ENCODE results near the gene CHI3L1. TPM values are rescaled to one million over a fixed set of nuclear protein-coding genes. Genes with fewer than 3 reads are reported as not detected.

CHI3L1 gene
- total RNA-seq, 1 donor from 2014 or later = not detected

DNA sequence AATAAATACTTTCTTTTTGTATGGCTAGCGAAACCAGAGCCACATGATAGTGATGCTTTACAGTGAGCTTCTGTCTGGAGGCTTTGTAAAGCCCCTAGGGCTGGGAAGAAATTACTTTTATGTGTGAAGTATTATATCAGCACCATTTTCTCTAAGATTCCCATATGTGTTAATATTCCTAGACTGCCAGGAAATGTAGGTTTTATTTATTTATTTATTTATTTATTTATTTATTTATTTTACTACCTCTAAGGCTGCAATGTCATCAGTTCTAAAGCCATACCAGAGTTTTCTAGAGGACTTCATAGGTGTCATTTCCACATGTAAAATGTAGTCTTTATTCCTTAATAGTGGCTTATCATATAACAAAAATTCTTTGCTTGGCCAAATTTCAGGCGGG is 4.4 kb upstream of the CHI3L1 start:
- Mint-ChIP-seq H3K27me3 (ENCODE audit: low read depth) (peaks cover 15% of the 10 kb centered on the region), H3K4me3 (ENCODE audit: unreplicated experiment) (no peak overlapping the region), H3K27ac (ENCODE audit: unreplicated experiment) (no peak overlapping the region), H3K4me1 (ENCODE audit: low read depth) (peaks cover 4% of the 10 kb centered on the region), H3K9me3 (ENCODE audit: low read depth) (no peaks in the 10 kb centered on the region), H3K36me3 (ENCODE audit: low read depth) (no peaks in the 10 kb centered on the region)
- TF ChIP-seq, protein P1, sequence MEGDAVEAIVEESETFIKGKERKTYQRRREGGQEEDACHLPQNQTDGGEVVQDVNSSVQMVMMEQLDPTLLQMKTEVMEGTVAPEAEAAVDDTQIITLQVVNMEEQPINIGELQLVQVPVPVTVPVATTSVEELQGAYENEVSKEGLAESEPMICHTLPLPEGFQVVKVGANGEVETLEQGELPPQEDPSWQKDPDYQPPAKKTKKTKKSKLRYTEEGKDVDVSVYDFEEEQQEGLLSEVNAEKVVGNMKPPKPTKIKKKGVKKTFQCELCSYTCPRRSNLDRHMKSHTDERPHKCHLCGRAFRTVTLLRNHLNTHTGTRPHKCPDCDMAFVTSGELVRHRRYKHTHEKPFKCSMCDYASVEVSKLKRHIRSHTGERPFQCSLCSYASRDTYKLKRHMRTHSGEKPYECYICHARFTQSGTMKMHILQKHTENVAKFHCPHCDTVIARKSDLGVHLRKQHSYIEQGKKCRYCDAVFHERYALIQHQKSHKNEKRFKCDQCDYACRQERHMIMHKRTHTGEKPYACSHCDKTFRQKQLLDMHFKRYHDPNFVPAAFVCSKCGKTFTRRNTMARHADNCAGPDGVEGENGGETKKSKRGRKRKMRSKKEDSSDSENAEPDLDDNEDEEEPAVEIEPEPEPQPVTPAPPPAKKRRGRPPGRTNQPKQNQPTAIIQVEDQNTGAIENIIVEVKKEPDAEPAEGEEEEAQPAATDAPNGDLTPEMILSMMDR (IDR thresholded peaks at IDR 0.05) = no peak
- no peak for DNase-seq (ENCODE audit: low spot score)

DNA sequence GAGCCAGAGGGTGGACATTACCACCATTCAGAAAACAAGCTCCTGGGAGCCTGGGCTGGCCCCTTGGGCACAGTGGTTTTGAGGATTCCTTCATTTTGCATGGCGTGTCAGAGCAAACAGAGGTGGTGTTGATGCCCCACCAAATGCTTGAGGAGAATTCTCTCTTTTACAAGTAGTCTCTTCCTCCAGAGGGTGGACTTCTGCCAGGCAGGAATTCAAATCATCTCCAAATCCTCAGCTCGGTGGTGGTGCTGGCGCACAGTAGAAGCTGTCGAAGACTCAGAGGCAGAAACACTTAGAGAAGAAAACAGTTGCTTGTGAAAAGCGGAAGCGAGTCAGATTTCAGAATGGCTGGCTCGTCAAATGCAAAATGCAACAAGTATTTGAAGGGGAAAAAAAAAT is 3.4 kb upstream of the CHI3L1 start:
- Mint-ChIP-seq H3K9me3 (ENCODE audit: low read depth) (no peaks in the 10 kb centered on the region), H3K4me3 (ENCODE audit: unreplicated experiment) (no peak overlapping the region), H3K27ac (ENCODE audit: unreplicated experiment) (no peak overlapping the region), H3K4me1 (ENCODE audit: low read depth) (no peaks in the 10 kb centered on the region), H3K36me3 (ENCODE audit: low read depth) (no peaks in the 10 kb centered on the region), H3K27me3 (ENCODE audit: low read depth) (peaks cover 15% of the 10 kb centered on the region)
- TF ChIP-seq, protein P1 (IDR thresholded peaks at IDR 0.05) = no peak
- no peak for DNase-seq (ENCODE audit: low spot score)

DNA sequence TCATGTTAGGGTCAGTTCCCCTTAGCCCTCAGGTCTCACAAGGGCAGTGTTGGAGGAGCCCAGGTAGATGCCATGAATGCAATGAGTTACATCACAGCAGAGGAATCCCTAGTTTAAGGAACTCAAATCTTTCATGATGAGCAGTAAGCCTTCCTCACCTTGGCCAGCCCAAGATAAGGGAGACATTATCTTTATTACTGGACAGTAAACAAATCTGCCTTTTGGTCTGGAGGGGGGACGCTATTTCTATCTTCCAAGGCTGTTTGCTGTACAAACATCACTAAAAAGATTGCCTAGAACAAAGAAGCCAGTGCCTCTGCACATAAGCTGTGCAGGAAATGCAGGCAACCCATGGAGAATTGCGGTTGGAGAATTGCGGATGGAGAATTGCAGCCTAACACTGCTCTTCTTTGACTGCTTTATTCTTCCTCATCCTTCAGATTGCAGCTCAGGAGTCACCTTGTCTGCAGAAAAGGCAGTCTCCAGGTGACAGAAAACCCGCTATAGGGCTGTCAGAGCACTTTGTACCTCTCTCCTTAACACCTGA is 2.3 kb upstream of the CHI3L1 start:
- H3K27ac Mint-ChIP-seq (ENCODE audit: unreplicated experiment) = no peak overlapping the region
- H3K27me3 Mint-ChIP-seq (ENCODE audit: low read depth) = peaks cover 15% of the 10 kb centered on the region
- TF ChIP-seq, protein P1 (IDR thresholded peaks at IDR 0.05) = no peak
- H3K36me3 Mint-ChIP-seq (ENCODE audit: low read depth) = no peaks in the 10 kb centered on the region
- H3K4me3 Mint-ChIP-seq (ENCODE audit: unreplicated experiment) = no peak overlapping the region
- H3K9me3 Mint-ChIP-seq (ENCODE audit: low read depth) = no peaks in the 10 kb centered on the region
- DNase-seq (ENCODE audit: low spot score) = no peak
- H3K4me1 Mint-ChIP-seq (ENCODE audit: low read depth) = no peaks in the 10 kb centered on the region

DNA sequence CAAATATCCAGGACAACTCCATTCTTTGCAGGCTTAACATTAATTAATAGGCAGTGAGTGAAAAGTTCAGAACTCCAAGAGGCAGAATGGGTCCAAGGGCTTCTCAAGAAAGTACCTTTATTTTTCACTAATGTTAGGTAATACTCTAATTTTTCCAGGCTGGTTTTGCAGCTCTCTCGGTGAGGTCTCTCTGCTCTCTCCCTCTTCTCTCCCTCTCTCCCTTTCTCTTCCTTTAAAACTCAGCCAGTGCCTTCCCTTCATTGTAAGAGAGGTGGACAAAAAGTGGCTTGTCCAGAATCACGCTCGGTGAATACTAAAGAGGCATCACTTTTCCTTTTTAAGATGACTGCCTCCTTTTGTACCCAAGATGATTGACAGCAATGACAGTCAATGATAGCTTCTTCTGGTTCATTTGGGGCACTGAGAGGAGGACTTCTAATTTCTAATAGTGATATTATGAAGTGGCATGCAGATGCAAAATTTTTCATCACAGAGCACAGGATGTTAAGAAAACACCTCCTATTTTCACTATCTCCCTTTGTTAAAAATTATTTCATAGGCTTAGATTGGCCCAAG is 1.3 kb upstream of the CHI3L1 start:
- no peak for DNase-seq (ENCODE audit: low spot score)
- peaks cover 15% of the 10 kb centered on the region for H3K27me3 Mint-ChIP-seq (ENCODE audit: low read depth)
- no peaks in the 10 kb centered on the region for H3K36me3 Mint-ChIP-seq (ENCODE audit: low read depth)
- no peak overlapping the region for H3K4me3 Mint-ChIP-seq (ENCODE audit: unreplicated experiment)
- H3K9me3 Mint-ChIP-seq (ENCODE audit: low read depth) = no peaks in the 10 kb centered on the region
- H3K4me1 Mint-ChIP-seq (ENCODE audit: low read depth) = no peaks in the 10 kb centered on the region
- no peak overlapping the region for H3K27ac Mint-ChIP-seq (ENCODE audit: unreplicated experiment)
- TF ChIP-seq, protein P1 (IDR thresholded peaks at IDR 0.05) = no peak

DNA sequence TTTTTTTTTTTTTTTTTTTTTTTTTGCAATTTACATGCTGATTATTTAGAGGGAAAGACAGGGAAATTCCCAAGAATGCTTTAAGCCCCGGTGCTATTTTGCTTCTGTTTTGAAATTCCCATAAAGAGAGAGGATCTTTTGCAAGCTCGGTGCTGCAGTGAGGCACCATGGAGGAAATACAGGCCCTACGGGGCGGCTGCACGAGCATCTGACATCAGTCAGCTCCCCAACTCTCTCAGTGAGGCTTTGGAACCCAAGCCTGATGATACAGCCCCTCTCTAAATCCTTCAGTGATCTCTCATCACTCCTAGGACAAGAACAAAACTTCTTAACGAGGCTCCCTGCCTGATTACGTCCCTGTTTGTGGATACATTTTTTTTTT is 791 bp upstream of the CHI3L1 start:
- Mint-ChIP-seq H3K27me3 (ENCODE audit: low read depth) (peaks cover 15% of the 10 kb centered on the region), H3K36me3 (ENCODE audit: low read depth) (no peaks in the 10 kb centered on the region), H3K9me3 (ENCODE audit: low read depth) (no peaks in the 10 kb centered on the region), H3K4me1 (ENCODE audit: low read depth) (no peaks in the 10 kb centered on the region), H3K27ac (ENCODE audit: unreplicated experiment) (no peak overlapping the region), H3K4me3 (ENCODE audit: unreplicated experiment) (no peak overlapping the region)
- TF ChIP-seq, protein P1 (IDR thresholded peaks at IDR 0.05) = no peak
- DNase-seq (ENCODE audit: low spot score) = no peak
